Progenitor cell of endocrine pancreas (in vitro differentiated cells): Measurements from ENCODE around the gene NT5C3B. TPM values are rescaled to one million over a fixed set of nuclear protein-coding genes. Genes with fewer than 3 reads are reported as not detected.

ENCODE experiments used
- DNase-seq: peaks from one replicate; pipeline ENCODE4 v3.0.0; 2021; ENCODE audit warnings: low spot score; ENCODE audit not compliant: unreplicated experiment
- H3K27ac Mint-ChIP-seq: 2 replicates; pipeline ENCODE4 v1.8.0; 2021; ENCODE audit warnings: mild to moderate bottlenecking, moderate library complexity, mixed read lengths
- H3K27me3 Mint-ChIP-seq: 2 replicates; pipeline ENCODE4 v1.8.0; 2021; ENCODE audit warnings: mixed read lengths
- H3K36me3 Mint-ChIP-seq: 2 replicates; pipeline ENCODE4 v1.8.0; 2022; ENCODE audit warnings: mixed read lengths; ENCODE audit not compliant: insufficient read depth
- H3K4me1 Mint-ChIP-seq: 2 replicates; pipeline ENCODE4 v1.8.0; 2021; ENCODE audit warnings: low read depth, mixed read lengths
- H3K4me3 Mint-ChIP-seq: 2 replicates; pipeline ENCODE4 v1.8.0; 2021; ENCODE audit warnings: low read depth, mild to moderate bottlenecking, moderate library complexity, mixed read lengths
- H3K9me3 Mint-ChIP-seq: 2 replicates; pipeline ENCODE4 v1.8.0; 2021; ENCODE audit warnings: low read depth, mixed read lengths
- total RNA-seq: library from RNA; stranded (reverse); gene quantifications from 2 replicates; pipeline ENCODE4 v1.2.1, GENCODE V29; 2021
- TF ChIP-seq, protein P1 (sequence below): fragments of 200-600 bp; sonication (generic); IDR thresholded peaks from one replicate; pipeline ENCODE4 v1.5.0; 2021; ENCODE audit warnings: antibody characterized with exemption, mild to moderate bottlenecking; ENCODE audit not compliant: unreplicated experiment

The NT5C3B gene
- total RNA-seq, 1 donor from 2014 or later, result 115 TPM

DNA sequence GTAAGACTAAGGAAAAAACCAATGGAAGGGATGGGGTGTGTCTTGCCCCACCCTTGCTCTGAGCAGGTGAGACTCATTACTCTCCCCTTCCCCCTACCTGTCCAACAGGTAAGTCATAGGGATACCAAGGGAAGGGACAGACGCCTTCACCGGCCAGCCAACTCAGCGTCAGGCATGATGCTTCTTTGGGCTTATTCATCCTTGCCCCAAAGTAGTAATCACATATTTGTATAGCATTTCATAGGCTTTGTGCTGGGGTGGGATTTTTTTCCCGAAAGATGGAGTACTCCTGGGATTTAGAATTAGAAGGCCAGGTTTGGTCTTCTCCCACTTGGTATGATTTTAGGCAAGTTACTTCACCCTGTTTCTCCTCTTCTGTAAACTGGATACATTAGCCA is 49.0 kb downstream of the NT5C3B start:
- Mint-ChIP-seq H3K4me3 (peak overlapping the region; percentile 81), H3K36me3 (peaks cover 2% of the 10 kb centered on the region), H3K27me3 (no peaks in the 10 kb centered on the region), H3K4me1 (peaks cover 26% of the 10 kb centered on the region), H3K27ac (peak overlapping the region; percentile 93), H3K9me3 (no peaks in the 10 kb centered on the region)
- TF ChIP-seq, protein P1, sequence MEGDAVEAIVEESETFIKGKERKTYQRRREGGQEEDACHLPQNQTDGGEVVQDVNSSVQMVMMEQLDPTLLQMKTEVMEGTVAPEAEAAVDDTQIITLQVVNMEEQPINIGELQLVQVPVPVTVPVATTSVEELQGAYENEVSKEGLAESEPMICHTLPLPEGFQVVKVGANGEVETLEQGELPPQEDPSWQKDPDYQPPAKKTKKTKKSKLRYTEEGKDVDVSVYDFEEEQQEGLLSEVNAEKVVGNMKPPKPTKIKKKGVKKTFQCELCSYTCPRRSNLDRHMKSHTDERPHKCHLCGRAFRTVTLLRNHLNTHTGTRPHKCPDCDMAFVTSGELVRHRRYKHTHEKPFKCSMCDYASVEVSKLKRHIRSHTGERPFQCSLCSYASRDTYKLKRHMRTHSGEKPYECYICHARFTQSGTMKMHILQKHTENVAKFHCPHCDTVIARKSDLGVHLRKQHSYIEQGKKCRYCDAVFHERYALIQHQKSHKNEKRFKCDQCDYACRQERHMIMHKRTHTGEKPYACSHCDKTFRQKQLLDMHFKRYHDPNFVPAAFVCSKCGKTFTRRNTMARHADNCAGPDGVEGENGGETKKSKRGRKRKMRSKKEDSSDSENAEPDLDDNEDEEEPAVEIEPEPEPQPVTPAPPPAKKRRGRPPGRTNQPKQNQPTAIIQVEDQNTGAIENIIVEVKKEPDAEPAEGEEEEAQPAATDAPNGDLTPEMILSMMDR, result no peak
- DNase-seq, result no peak

DNA sequence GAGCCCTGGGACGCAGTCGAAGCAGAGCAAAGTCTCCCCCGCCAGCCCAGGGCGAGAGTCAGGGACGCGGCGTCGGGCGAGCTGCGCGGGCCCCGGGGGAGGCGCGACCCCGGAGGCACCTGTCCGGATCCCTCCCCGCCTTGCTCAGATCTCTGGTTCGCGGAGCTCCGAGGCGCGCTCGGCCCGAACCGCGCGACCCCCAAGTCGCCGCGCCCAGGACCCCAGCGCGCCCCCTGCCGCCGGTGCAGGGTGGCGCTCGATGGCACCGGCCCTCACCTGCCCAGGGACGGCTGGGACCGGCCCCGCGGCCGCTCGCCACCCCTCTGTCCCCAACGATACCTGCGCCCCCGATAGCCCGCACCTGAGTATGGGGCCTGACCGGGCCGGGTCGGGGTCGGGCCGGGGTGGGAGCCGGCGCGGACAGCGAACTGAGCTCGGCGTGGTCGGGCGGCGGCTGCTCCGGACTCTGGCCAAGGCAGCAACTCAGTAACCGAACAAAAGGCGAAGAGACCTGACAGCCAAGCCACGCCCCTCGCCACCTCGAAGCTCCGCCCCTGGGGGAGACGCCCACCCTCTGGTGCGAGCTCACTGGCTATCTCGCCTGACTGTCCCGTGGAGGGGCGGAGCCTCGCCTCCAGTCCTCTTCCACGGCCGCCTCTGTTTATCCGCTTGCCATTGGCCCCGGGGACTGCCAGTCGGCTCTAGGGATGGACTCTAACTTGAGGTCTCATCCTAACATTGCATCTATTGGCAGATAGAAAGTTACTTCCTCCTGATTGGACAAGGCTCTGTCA is 49.6 kb downstream of the NT5C3B start, which contains the start of gene JUP:
Gene JUP (minus strand): TSS at position 485 of the 794 bp plus-strand sequence. CDS start 14,857 bp downstream, outside the sequence.
- Mint-ChIP-seq H3K4me1 (peaks cover 32% of the 10 kb centered on the region), H3K27ac (peak within 1 kb of the TSS; percentile 97), H3K36me3 (peaks cover 2% of the 10 kb centered on the region), H3K9me3 (no peaks in the 10 kb centered on the region), H3K27me3 (no peaks in the 10 kb centered on the region), H3K4me3 (peak within 1 kb of the TSS; percentile 81)
- peak; percentile 100 for DNase-seq
- TF ChIP-seq, protein P1, result peak; percentile 95

DNA sequence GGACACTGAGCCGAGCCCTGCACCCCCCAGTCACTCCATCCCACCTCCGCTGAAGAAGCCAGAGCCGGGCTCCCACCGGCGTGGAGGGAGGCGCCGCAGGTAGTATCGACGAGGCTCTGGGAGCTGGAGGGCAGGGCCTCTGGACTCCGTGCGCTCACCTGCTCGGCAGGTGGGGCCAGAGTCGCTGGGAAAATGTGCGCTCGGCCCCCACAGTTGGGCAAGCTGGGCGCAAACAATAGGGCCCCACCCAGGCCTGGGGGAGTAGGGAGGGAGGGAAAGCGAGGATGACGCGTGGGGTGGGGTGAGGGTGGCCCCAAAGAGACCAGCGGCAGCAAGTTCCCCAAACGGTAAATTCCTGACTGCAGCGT is 50.2 kb downstream of the NT5C3B start:
- TF ChIP-seq, protein P1, result no peak
- Mint-ChIP-seq H3K27ac (peak overlapping the region; percentile 97), H3K36me3 (peaks cover 2% of the 10 kb centered on the region), H3K4me1 (peaks cover 33% of the 10 kb centered on the region), H3K27me3 (no peaks in the 10 kb centered on the region), H3K4me3 (peak overlapping the region; percentile 81), H3K9me3 (no peaks in the 10 kb centered on the region)
- peak; percentile 64 for DNase-seq

DNA sequence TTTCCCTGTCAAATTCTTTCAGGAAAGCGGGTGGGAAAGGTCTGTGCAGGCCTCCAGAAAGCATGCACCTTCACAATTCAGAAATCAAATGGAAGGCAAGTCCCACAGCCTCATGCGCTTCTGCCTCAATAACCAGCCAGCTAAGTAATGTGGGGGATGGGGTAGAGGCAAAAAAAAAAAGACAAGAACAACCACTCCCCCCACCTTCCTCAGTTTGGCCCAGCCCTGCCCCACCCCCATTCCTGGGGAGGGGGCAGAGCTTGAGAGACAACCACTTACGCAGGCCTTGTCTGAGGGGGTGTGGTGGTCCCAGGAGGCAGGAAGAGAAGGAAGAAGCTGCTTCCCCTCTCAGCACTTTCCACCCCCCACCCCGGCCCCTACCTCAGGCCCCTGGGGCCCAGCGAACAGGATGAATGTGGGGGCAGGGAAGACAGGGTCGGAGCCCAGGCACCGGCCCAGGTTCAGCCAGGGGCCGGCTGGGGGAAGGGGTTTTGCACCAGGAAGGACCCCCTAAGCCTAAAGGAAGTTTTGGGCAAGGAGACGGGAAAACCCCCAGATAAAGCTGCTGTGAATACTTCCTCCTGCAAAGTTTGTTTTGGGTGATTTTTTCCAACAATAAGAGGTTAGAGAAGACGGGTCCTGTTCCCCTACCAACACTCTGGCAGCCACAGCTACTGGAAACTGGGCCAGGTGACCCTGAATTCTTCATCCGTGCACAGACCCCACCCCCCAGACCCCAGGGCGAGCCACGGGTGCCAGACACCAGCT is 50.8 kb downstream of the NT5C3B start:
- H3K4me3 Mint-ChIP-seq, result peak overlapping the region; percentile 81
- peaks cover 4% of the 10 kb centered on the region for H3K36me3 Mint-ChIP-seq
- H3K9me3 Mint-ChIP-seq, result no peaks in the 10 kb centered on the region
- H3K4me1 Mint-ChIP-seq, result peaks cover 34% of the 10 kb centered on the region
- H3K27me3 Mint-ChIP-seq, result no peaks in the 10 kb centered on the region
- TF ChIP-seq, protein P1, result no peak
- H3K27ac Mint-ChIP-seq, result peak overlapping the region; percentile 97
- no peak for DNase-seq

DNA sequence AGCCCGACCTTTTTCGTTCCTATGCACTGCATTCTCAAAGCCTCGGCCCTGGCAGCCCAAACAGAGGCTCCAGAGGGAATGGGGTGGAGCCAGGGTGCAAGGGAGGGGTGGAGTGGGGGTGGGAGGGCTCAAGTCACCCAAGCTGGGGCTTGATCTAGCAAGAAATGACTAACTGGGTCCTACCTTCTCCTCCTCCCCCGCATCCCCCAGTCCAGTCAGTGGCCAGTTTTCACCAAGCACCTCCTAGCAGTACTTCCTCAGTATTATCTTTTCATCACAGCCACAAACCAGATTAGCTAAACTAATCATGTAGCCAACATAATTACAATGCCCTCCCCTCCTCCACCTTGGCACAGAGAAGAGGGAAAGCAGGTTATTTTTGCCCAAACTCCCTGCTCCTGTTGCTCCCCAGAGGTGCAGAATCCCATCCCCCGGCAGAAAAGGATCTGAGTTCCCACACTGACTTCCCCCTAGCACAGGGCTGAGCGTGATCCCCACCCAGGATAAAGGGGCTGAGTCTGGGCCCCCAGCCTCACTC is 51.8 kb downstream of the NT5C3B start:
- H3K9me3 Mint-ChIP-seq, result no peaks in the 10 kb centered on the region
- H3K4me3 Mint-ChIP-seq, result peak overlapping the region; percentile 81
- no peaks in the 10 kb centered on the region for H3K27me3 Mint-ChIP-seq
- H3K36me3 Mint-ChIP-seq, result peaks cover 4% of the 10 kb centered on the region
- TF ChIP-seq, protein P1, result no peak
- peaks cover 34% of the 10 kb centered on the region for H3K4me1 Mint-ChIP-seq
- DNase-seq, result no peak
- H3K27ac Mint-ChIP-seq, result peak overlapping the region; percentile 97
